BLaER1 treated with 17β-estradiol and CSF1 and Interleukin-3, amounts not matched to agents 10 nM and 100 nM (cell line): ENCODE data around the gene ANKRD30B.
"Not testable (repeated sequence)": the region's sequence is repeated elsewhere in the genome, so short reads cannot be mapped to it uniquely, and the experiment has no call there.

Source experiments
- H3K27ac ChIP-seq, 11 experiments: shearing (Covaris generic); formaldehyde crosslinking; 2 replicates each; pipeline ENCODE4 v1.8.1; 2022
- H3K27me3 ChIP-seq, 11 experiments: shearing (Covaris generic); formaldehyde crosslinking; 2 replicates each; pipeline ENCODE4 v1.8.1; 2022
- H3K36me3 ChIP-seq, 11 experiments: shearing (Covaris generic); formaldehyde crosslinking; 2 replicates each; pipeline ENCODE4 v1.8.1; 2022
- H3K4me1 ChIP-seq, 10 experiments: shearing (Covaris generic); formaldehyde crosslinking; 2 replicates each; pipeline ENCODE4 v1.8.1; 2022
- H3K4me2 ChIP-seq, 11 experiments: shearing (Covaris generic); formaldehyde crosslinking; 2 replicates each; pipeline ENCODE4 v1.8.1; 2022
- H3K4me3 ChIP-seq, 10 experiments: shearing (Covaris generic); formaldehyde crosslinking; 2 replicates each; pipeline ENCODE4 v1.8.1; 2022
- H3K9ac ChIP-seq, 11 experiments: shearing (Covaris generic); formaldehyde crosslinking; 2 replicates each; pipeline ENCODE4 v1.8.1; 2022
- H3K9me3 ChIP-seq, 11 experiments: shearing (Covaris generic); formaldehyde crosslinking; replicated peaks in 1 of 11; 2 replicates each; pipeline ENCODE4 v1.8.1; 2022
- H4K20me1 ChIP-seq, 11 experiments: shearing (Covaris generic); formaldehyde crosslinking; 2 replicates each; pipeline ENCODE4 v1.8.1; 2022
- Cebpa-rat ChIP-seq, 11 experiments: shearing (Covaris generic); IDR thresholded peaks; 2 replicates each; pipeline ENCODE4 v1.8.1; 2022

Gene ANKRD30B

GRCh38 chr18:14859995-14860394, 112.0 kb downstream of the ANKRD30B start:
- H3K27ac ChIP-seq, H3K4me3 ChIP-seq, H4K20me1 ChIP-seq, H3K36me3 ChIP-seq, H3K9ac ChIP-seq, H3K4me2 ChIP-seq, H3K4me1 ChIP-seq, H3K27me3 ChIP-seq: not testable (repeated sequence)
- H3K9me3 ChIP-seq: peaks cover 0 to 14% (median 11%) of the 10 kb centered on the region in 11 experiments; a peak in 15 of 22 replicates

DNA sequence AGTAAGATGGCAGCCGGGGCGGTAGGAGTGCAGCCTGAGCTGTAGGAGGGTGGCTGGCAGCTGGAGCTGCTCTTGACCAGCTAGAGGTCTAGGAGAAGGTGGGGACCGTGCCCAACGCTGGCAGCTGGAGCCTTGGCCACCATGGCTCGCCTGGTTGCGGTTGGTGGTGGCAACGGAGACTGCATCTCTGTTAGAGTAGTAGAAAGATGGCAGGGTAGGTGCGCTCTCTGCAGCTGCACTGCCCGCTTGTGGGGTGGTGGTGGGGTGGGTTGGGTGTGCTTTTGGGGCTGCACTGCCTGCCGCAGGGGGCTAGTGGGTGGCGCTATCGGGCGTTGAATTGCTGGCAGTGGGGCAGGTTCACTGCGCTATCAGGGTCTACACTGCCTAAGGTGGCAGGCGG, 118.5 kb downstream of the ANKRD30B start:
- H3K9ac ChIP-seq, H3K36me3 ChIP-seq, H3K4me2 ChIP-seq, H3K4me3 ChIP-seq, H3K4me1 ChIP-seq, H4K20me1 ChIP-seq, H3K9me3 ChIP-seq, H3K27ac ChIP-seq, H3K27me3 ChIP-seq: not testable (repeated sequence)

DNA sequence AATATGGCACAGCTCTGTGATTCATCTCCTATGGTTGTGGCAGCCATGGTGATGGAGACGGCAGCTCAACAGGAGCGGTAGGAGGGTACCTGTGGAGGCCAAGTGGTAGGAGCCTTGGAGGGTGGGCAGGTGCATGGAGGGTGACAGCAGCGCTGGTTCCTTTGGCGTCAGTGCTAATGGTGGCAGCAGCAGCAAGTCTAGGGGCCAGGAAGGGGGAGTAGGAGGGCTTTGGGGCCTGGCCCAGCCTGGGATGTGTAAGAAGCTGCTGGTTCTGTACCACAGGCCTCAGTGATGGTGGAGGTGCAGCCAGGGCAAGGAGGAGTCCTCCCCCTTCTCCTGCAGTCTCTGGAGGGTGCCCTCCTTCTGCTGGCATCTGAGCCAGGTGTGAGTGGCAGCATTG, 120.0 kb downstream of the ANKRD30B start:
- not testable (repeated sequence) for H3K27me3 ChIP-seq, H3K27ac ChIP-seq, H3K4me2 ChIP-seq, H3K4me3 ChIP-seq, H3K9ac ChIP-seq, H3K4me1 ChIP-seq, H3K36me3 ChIP-seq, H3K9me3 ChIP-seq, H4K20me1 ChIP-seq

DNA sequence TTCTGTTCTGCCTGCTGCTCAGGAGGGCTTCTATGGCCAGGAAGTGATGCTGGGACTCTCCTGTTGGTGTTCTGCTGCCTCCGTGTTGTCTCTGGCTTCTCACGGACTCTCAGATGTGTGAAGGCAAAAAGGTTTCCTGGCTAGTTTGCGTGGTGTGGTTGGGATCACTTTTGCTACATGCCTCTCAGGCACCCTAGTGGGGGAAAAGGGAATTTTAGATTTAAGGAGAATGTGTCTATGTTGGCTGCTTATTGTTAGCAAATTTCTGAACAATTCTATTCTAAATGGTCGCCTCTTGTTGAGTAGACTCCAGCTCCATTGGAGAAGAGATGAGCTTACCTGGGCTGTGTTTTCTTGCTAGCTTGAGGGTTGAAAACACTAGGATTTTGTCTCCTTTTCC, 120.9 kb downstream of the ANKRD30B start:
- not testable (repeated sequence) for H3K9ac ChIP-seq, H3K4me3 ChIP-seq, H3K27ac ChIP-seq, H3K4me2 ChIP-seq, H4K20me1 ChIP-seq, H3K36me3 ChIP-seq, H3K27me3 ChIP-seq, H3K4me1 ChIP-seq, H3K9me3 ChIP-seq

- H3K4me2 ChIP-seq, H3K27me3 ChIP-seq, H3K27ac ChIP-seq, H3K4me1 ChIP-seq, H3K4me3 ChIP-seq, H4K20me1 ChIP-seq, H3K36me3 ChIP-seq, H3K9me3 ChIP-seq, H3K9ac ChIP-seq: not testable (repeated sequence)
Observed at GRCh38 chr18:14878826-14879225, 130.9 kb downstream of the ANKRD30B start.

- no peaks in the 10 kb centered on the region for H3K27me3 ChIP-seq
- no peaks in the 10 kb centered on the region for H3K9me3 ChIP-seq
- H3K9ac ChIP-seq: no peak overlapping the region
- no peaks in the 10 kb centered on the region for H4K20me1 ChIP-seq
- no peak overlapping the region for H3K4me2 ChIP-seq
- H3K4me3 ChIP-seq: no peak overlapping the region
- no peaks in the 10 kb centered on the region for H3K36me3 ChIP-seq
- no peaks in the 10 kb centered on the region for H3K4me1 ChIP-seq
- no peak overlapping the region for H3K27ac ChIP-seq
- TF ChIP-seq Cebpa-rat (IDR thresholded peaks at IDR 0.05): no peak
Observed at GRCh38 chr18:14900435-14900834, 152.5 kb downstream of the ANKRD30B start.
